RWPE2 (cell line): Measurements from ENCODE around the gene CHI3L2.

ENCODE experiments used
- ATAC-seq: fragments of 200-7000 bp; cut with Tn5 transposase; 3 replicates; pipeline ENCODE4 v1.9.1; 2021; ENCODE audit warnings: low read depth
- DNase-seq: peaks from one replicate; pipeline ENCODE4 v3.0.0-alpha.2; 2020; ENCODE audit warnings: low spot score
- H3K27ac ChIP-seq: fragments of 450-650 bp; 2 replicates; pipeline ENCODE4 v1.5.1; 2017; ENCODE audit warnings: mild to moderate bottlenecking; ENCODE audit not compliant: poor library complexity, severe bottlenecking
- H3K27me3 ChIP-seq: fragments of 250-450 bp; sonication (Bioruptor Pico); 2 replicates; pipeline ENCODE4 v1.5.1; 2021; ENCODE audit warnings: mild to moderate bottlenecking, moderate library complexity; ENCODE audit not compliant: insufficient read depth, poor library complexity, severe bottlenecking
- H3K36me3 ChIP-seq: fragments of 250-450 bp; sonication (Bioruptor Pico); 2 replicates; pipeline ENCODE4 v1.5.1; 2020; ENCODE audit warnings: low read depth, mild to moderate bottlenecking, moderate library complexity
- H3K4me1 ChIP-seq: fragments of 250-450 bp; sonication (Bioruptor Pico); 2 replicates; pipeline ENCODE4 v1.5.1; 2021; ENCODE audit warnings: mild to moderate bottlenecking, moderate library complexity; ENCODE audit not compliant: insufficient read depth, poor library complexity, severe bottlenecking
- H3K4me3 ChIP-seq: fragments of 250-450 bp; sonication (Bioruptor Pico); 2 replicates; pipeline ENCODE4 v1.5.1; 2021; ENCODE audit warnings: mild to moderate bottlenecking, moderate library complexity; ENCODE audit not compliant: severe bottlenecking
- H3K9me3 ChIP-seq: fragments of 250-450 bp; sonication (Bioruptor Pico); 2 replicates; pipeline ENCODE4 v1.5.1; 2021; ENCODE audit warnings: mild to moderate bottlenecking, moderate library complexity; ENCODE audit not compliant: severe bottlenecking
- CTCF ChIP-seq: fragments of 450-650 bp; IDR thresholded peaks from one replicate; pipeline ENCODE4 v1.5.1; 2017; ENCODE audit warnings: mild to moderate bottlenecking, moderate library complexity; ENCODE audit not compliant: poor library complexity, severe bottlenecking

CHI3L2 gene

GRCh38 chr1:111286912-111287311 lies 59.4 kb downstream of the CHI3L2 start:
- no peak for DNase-seq
- H3K36me3 ChIP-seq: no peaks in the 10 kb centered on the region
- peaks cover 4% of the 10 kb centered on the region for H3K27me3 ChIP-seq
- H3K9me3 ChIP-seq: no peaks in the 10 kb centered on the region
- no peaks in the 10 kb centered on the region for H3K4me1 ChIP-seq
- H3K27ac ChIP-seq: no peak overlapping the region
- ATAC-seq: no peak
- no peak overlapping the region for H3K4me3 ChIP-seq
- no peak for TF ChIP-seq CTCF

DNA sequence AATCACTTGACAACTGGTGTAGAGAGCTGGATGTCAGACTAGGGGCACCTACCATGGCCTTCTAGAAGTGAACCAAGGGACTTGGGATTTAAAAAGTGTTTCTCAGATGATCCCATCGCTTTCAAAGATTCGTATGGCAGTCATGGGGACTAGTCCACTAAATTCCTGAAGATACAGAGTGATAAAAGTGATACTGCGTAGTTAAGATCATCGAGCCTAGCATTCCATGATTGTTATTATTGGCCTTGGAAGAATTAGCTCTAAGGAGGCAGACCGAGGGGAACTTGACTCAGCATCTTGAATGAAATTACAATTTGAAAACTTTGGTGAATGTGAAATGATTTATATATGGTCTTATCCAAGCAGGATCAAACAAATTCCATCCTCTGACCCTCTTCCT lies 61.9 kb downstream of the CHI3L2 start:
- DNase-seq: no peak
- no peak for ATAC-seq
- Histone ChIP-seq H3K4me1 (no peaks in the 10 kb centered on the region), H3K36me3 (no peaks in the 10 kb centered on the region), H3K27ac (no peak overlapping the region), H3K27me3 (peaks cover 8% of the 10 kb centered on the region), H3K4me3 (no peak overlapping the region), H3K9me3 (no peaks in the 10 kb centered on the region)
- TF ChIP-seq CTCF: no peak

DNA sequence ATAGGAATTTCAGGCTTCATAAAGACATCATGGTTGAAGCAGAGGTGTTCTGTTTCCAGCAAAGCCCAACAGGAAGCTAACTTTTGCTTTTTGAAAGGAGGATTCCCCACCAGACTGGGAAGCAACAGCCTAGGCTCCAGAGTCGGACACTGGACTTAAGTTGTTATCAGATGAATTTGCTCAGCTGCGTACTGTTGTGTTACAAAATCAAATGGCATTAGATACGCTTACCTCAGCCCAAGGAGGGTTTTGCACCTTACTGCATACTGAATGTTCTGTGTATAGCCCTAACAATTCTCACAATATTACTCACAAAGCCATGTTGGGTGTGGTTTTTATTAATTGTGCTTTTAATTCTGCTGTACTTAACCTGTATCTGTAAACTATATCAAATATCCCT lies 62.6 kb downstream of the CHI3L2 start:
- Histone ChIP-seq H3K36me3 (no peaks in the 10 kb centered on the region), H3K27ac (no peak overlapping the region), H3K9me3 (no peaks in the 10 kb centered on the region), H3K4me3 (no peak overlapping the region), H3K27me3 (peaks cover 13% of the 10 kb centered on the region), H3K4me1 (no peaks in the 10 kb centered on the region)
- no peak for TF ChIP-seq CTCF
- DNase-seq (no peak), ATAC-seq (no peak)

GRCh38 chr1:111290630-111291029 lies 63.1 kb downstream of the CHI3L2 start, which contains the start of gene CHIA:
Gene CHIA (plus strand): TSS chr1:111290851. CDS start chr1:111310468, 19,617 bp downstream.
- Histone ChIP-seq H3K27me3 (peaks cover 13% of the 10 kb centered on the region), H3K36me3 (no peaks in the 10 kb centered on the region), H3K9me3 (no peaks in the 10 kb centered on the region), H3K27ac (no peak within 1 kb of the TSS), H3K4me1 (no peaks in the 10 kb centered on the region), H3K4me3 (no peak within 1 kb of the TSS)
- TF ChIP-seq CTCF: no peak
- 0 out of 3 replicates have a peak, but pooled peaks have one; percentile 29 for ATAC-seq
- DNase-seq: no peak
